GM12878 (cell line): ENCODE measurements around the gene TMC4. TPM values are rescaled to one million over a fixed set of nuclear protein-coding genes. Genes with fewer than 3 reads are reported as not detected.
A peak's percentile ranks its signal among the peaks of the same experiment; 100 is the strongest.

ENCODE experiments used
- ATAC-seq: fragments of 200-7000 bp; cut with Tn5 transposase; 3 replicates; pipeline ENCODE4 v1.9.1; 2020; ENCODE audit warnings: mild to moderate bottlenecking, moderate library complexity
- BruUV-seq: library from RNA; stranded (reverse); fragments of 400-500 nt; replicated peaks from 2 replicates; lab custom pipeline; 2021; lab: Mats Ljungman, UMichigan
- CTCF ChIA-PET: fragments of 300-600 bp; sonication (Branson Sonifier 250); formaldehyde crosslinking; extraction: SDS; loops from one replicate; lab custom pipeline; 2021; ENCODE audit warnings: inconsistent platforms; lab: Yijun Ruan, JAX
- POLR2A ChIA-PET: fragments of 350-600 bp; formaldehyde crosslinking; extraction: SDS; loops from one replicate; lab custom pipeline; 2021; ENCODE audit warnings: inconsistent platforms; lab: Charles Lee
- RAD21 ChIA-PET: fragments of 300-600 bp; sonication (Branson Sonifier 250); formaldehyde crosslinking; loops from one replicate; lab custom pipeline; 2023; ENCODE audit warnings: antibody characterized with exemption; ENCODE audit not compliant: unreplicated experiment; lab: Charles Lee
- SMC1A ChIA-PET: fragments of 300-600 bp; sonication (Branson Sonifier 250); formaldehyde crosslinking; loops from one replicate; lab custom pipeline; 2023; ENCODE audit not compliant: unreplicated experiment, uncharacterized antibody; lab: Charles Lee
- DNase-seq: peaks from one replicate; pipeline ENCODE4 v3.0.0-alpha.2; 2011; ENCODE audit warnings: low read depth, low spot score
- FAIRE-seq: peaks from 3 replicates; lab custom pipeline; 2011; peaks lifted over from hg19 to GRCh38; lab: Jason Lieb, UNC
- H2AFZ ChIP-seq: 2 replicates; pipeline ENCODE4 v1.6.0; 2011; ENCODE audit warnings: low read depth, low read length, control low read depth; ENCODE audit not compliant: control insufficient read depth
- H3K27ac ChIP-seq: 2 replicates; pipeline ENCODE4 v1.5.1; 2011; ENCODE audit warnings: control low read depth; ENCODE audit not compliant: control insufficient read depth, insufficient read depth
- H3K27me3 ChIP-seq, 2 experiments: replicated peaks in 1 of 2; 2 replicates each; pipeline versions ENCODE4 v1.6.0 to v1.6.1; 2011; ENCODE audit warnings: low read length in 1 of 2; ENCODE audit not compliant: control insufficient read depth in 2 of 2, insufficient read depth in 2 of 2
- H3K36me3 ChIP-seq, 2 experiments: 2 replicates each; pipeline ENCODE4 v1.5.1; 2011; ENCODE audit warnings: low read length in 1 of 2; ENCODE audit not compliant: control insufficient read depth in 2 of 2, insufficient read depth in 2 of 2
- H3K4me1 ChIP-seq: 2 replicates; pipeline ENCODE4 v1.6.1; 2011; ENCODE audit warnings: mild to moderate bottlenecking, low read length, moderate library complexity, mixed read lengths; ENCODE audit not compliant: control insufficient read depth, insufficient read depth
- H3K4me2 ChIP-seq: 2 replicates; pipeline ENCODE4 v1.6.0; 2011; ENCODE audit warnings: control low read depth; ENCODE audit not compliant: control insufficient read depth, insufficient read depth
- H3K4me3 ChIP-seq: fragments of 200-600 bp; sonication (generic); 2 replicates; pipeline ENCODE4 v1.5.1; 2016
- H3K79me2 ChIP-seq: 2 replicates; pipeline ENCODE4 v1.6.0; 2011; ENCODE audit warnings: low read length; ENCODE audit not compliant: control insufficient read depth, insufficient read depth
- H3K9ac ChIP-seq: 2 replicates; pipeline ENCODE4 v1.8.0; 2011; ENCODE audit warnings: low read length, control low read depth, mixed read lengths; ENCODE audit not compliant: control insufficient read depth, insufficient read depth
- H3K9me3 ChIP-seq: replicated peaks from 3 replicates; pipeline ENCODE4 v1.5.1; 2011; ENCODE audit warnings: mild to moderate bottlenecking, low read length; ENCODE audit not compliant: control insufficient read depth, insufficient read depth
- H4K20me1 ChIP-seq: 2 replicates; pipeline ENCODE4 v1.6.0; 2011; ENCODE audit not compliant: control insufficient read depth, insufficient read depth
- BHLHE40 ChIP-seq, 2 experiments: fragments of 450-650 bp in 1 of 2; IDR thresholded peaks; 2 replicates each; pipeline ENCODE4 v1.6.1; 2011 to 2017; ENCODE audit warnings: low read depth in 2 of 2, borderline replicate concordance in 1 of 2, improper control_type of control experiment in 1 of 2, low read length in 1 of 2, mild to moderate bottlenecking in 1 of 2
- BRCA1 ChIP-seq: IDR thresholded peaks from 2 replicates; pipeline ENCODE4 v1.6.1; 2011; ENCODE audit warnings: low read depth, low read length, improper control_type of control experiment
- ESRRA ChIP-seq: IDR thresholded peaks from 2 replicates; pipeline ENCODE4 v1.6.1; 2012; ENCODE audit warnings: mild to moderate bottlenecking, low read length, improper control_type of control experiment
- MEF2A ChIP-seq: IDR thresholded peaks from 2 replicates; pipeline ENCODE4 v1.6.1; 2011; ENCODE audit warnings: low read depth, mild to moderate bottlenecking, low read length, moderate library complexity; ENCODE audit not compliant: insufficient read depth
- MTA2 ChIP-seq: fragments of 450-650 bp; IDR thresholded peaks from 2 replicates; pipeline ENCODE4 v1.6.1; 2016; ENCODE audit warnings: low read depth, mild to moderate bottlenecking, moderate library complexity
- MYC ChIP-seq: IDR thresholded peaks from 2 replicates; pipeline ENCODE4 v1.6.1; 2011; ENCODE audit warnings: mild to moderate bottlenecking, low read length, moderate library complexity, inconsistent platforms; ENCODE audit not compliant: insufficient read depth, insufficient replicate concordance, insufficient read length, severe bottlenecking
- NBN ChIP-seq: fragments of 450-650 bp; IDR thresholded peaks from 2 replicates; pipeline ENCODE4 v1.6.1; 2016
- NFIC ChIP-seq: IDR thresholded peaks from 2 replicates; pipeline ENCODE4 v1.6.1; 2012; ENCODE audit warnings: low read depth, mild to moderate bottlenecking, inconsistent platforms, low read length, moderate library complexity
- NR2C2 ChIP-seq: IDR thresholded peaks from 2 replicates; pipeline ENCODE4 v1.6.1; 2011; ENCODE audit warnings: borderline replicate concordance, low read depth; ENCODE audit not compliant: control insufficient read depth, insufficient read length
- SMAD5 ChIP-seq: IDR thresholded peaks from 2 replicates; pipeline ENCODE4 v1.6.1; 2016; ENCODE audit warnings: antibody characterized with exemption, low read depth
- SP1 ChIP-seq: IDR thresholded peaks from one replicate; pipeline ENCODE4 v1.6.1; 2011; ENCODE audit warnings: low read depth, low read length
- TBL1XR1 ChIP-seq: IDR thresholded peaks from 2 replicates; pipeline ENCODE4 v1.6.1; 2012; ENCODE audit warnings: low read depth, low read length, improper control_type of control experiment
- ZNF217 ChIP-seq: fragments of 450-650 bp; IDR thresholded peaks from 2 replicates; pipeline ENCODE4 v1.6.1; 2017; ENCODE audit warnings: antibody characterized with exemption, mild to moderate bottlenecking
- ZNF384 ChIP-seq: IDR thresholded peaks from 2 replicates; pipeline ENCODE4 v1.6.1; 2012; ENCODE audit warnings: low read depth, mild to moderate bottlenecking, low read length, improper control_type of control experiment, borderline replicate concordance
- ZNF622 ChIP-seq: fragments of 450-650 bp; IDR thresholded peaks from 2 replicates; pipeline ENCODE4 v1.6.1; 2017; ENCODE audit warnings: mild to moderate bottlenecking, inconsistent platforms
- ZSCAN29 ChIP-seq: fragments of 450-650 bp; IDR thresholded peaks from 2 replicates; pipeline ENCODE4 v1.6.1; 2017; ENCODE audit warnings: mild to moderate bottlenecking, moderate library complexity
- WGBS: methylation state at CpG from one replicate; pipeline ENCODE4 v1.1.6; 2016; ENCODE audit warnings: low lambda C conversion rate; ENCODE audit not compliant: insufficient replicate concordance, insufficient coverage; ENCODE audit errors: missing lambda C conversion rate; 5-methylcytosine and 5-hydroxymethylcytosine counted together
- in situ Hi-C: fragments of 300-500 bp; cut with MboI; formaldehyde crosslinking; loops from 9 replicates; pipeline ENCODE4 v1.14.3; 2018; ENCODE audit warnings: mixed read lengths
- intact Hi-C: fragments of 100-400 bp; cut with micrococcal nuclease; formaldehyde crosslinking; loops from one replicate; pipeline ENCODE4 v1.14.2; 2022; ENCODE audit not compliant: unreplicated experiment
- polyA plus RNA-seq, 11 experiments: library from polyadenylated mRNA; depleted of rRNA in 4 of 11; unstranded in 6 of 11; stranded (reverse) in 5 of 11; fragments of >200 nt; fragmentation: Nextera tagmentation in 4 of 11; fragmentation: Illumina TruSeq in 1 of 11; extraction: Ambion mirVana in 4 of 11; extraction: Trizol in 1 of 11; gene quantifications; 1 replicate in 1 of 11; 2 replicates in 10 of 11; pipeline versions ENCODE4 v1.2.1 to v1.2.3, GENCODE V29; 2011 to 2016; ENCODE audit warnings: inconsistent platforms in 2 of 11, missing spikeins in 2 of 11, low read depth in 1 of 11
- total RNA-seq, 4 experiments: library from RNA; depleted of rRNA in 3 of 4; stranded (reverse); fragments of >200 nt in 3 of 4; fragmentation: Illumina TruSeq in 1 of 4; extraction: Trizol in 1 of 4; gene quantifications; 2 replicates each; pipeline versions ENCODE4 v1.2.1 to v1.2.3, GENCODE V29; 2013 to 2021
- TF ChIP-seq, protein P1 (sequence below): IDR thresholded peaks from 2 replicates; pipeline ENCODE4 v1.6.1; 2012; ENCODE audit warnings: low read depth, low read length, improper control_type of control experiment
- TF ChIP-seq, protein P2 (sequence below): fragments of 450-650 bp; IDR thresholded peaks from 2 replicates; pipeline ENCODE4 v1.6.1; 2017; ENCODE audit warnings: mild to moderate bottlenecking
- TF ChIP-seq, protein P3 (sequence below): fragments of 450-650 bp; conservative IDR thresholded peaks from 2 replicates; pipeline ENCODE4 v1.6.1; 2017; ENCODE audit warnings: mild to moderate bottlenecking, moderate library complexity

The TMC4 gene
- total and polyA plus RNA-seq, 10 of the 15 experiments (the other 5 are each of a cell fraction or from before 2014, with no cell fraction given), result 0.33 to 0.83 (median 0.74) TPM; not detected in 7

DNA sequence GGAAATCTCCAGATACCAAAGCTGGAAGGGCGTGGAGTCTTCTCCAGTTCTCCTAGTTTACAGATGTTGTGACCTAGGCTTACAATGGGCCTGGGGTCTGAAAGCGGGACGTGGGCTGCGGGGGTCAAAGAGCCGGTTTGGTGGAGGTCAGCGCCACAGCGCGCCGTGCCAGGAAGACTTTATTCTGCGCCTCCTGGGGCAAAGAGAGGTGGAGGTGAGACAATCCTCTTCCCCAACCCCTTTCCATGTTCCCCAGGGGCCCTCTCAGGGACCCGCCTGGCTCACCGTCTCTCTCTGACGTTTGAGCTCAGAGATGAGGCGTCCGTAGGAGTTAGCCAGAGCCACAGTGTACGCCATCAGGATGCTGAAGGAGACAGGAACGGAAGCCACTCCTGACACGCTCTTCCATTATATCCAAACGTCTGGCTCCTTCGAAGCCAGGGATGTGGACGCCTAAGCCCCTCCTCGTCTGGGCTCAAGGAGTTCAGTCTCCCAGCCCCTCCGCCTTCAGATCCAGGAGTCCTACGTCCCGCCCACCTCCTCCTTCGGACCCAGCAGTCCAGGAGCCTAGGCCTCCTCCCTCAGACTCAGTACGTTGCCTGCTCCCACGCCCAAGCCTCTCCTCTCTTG, 12.7 kb downstream of the TMC4 start:
- WGBS, result 7% methylated on average over 28 of the region's 28 CpGs
- Histone ChIP-seq H4K20me1 (no peaks in the 10 kb centered on the region), H3K27me3 (no peaks in the 10 kb centered on the region), H2AFZ (peak overlapping the region; percentile 87), H3K79me2 (peaks cover 8% of the 10 kb centered on the region), H3K36me3 (peaks cover 5 to 7% of the 10 kb centered on the region in 2 experiments; a peak in 2 of 4 replicates), H3K9ac (peak overlapping the region; percentile 82), H3K4me1 (peaks cover 4% of the 10 kb centered on the region; the same call in 1 of the 2 replicates), H3K4me2 (peak overlapping the region; percentile 97), H3K9me3 (no peaks in the 10 kb centered on the region; the same call in 2 of the 3 replicates), H3K27ac (peak overlapping the region; percentile 75), H3K4me3 (peak overlapping the region; percentile 95)
- TSS peak; percentile 90 for BruUV-seq
- ChIA-PET RAD21 (interaction anchor here (0.8 to 2.1 kb wide), 3 partner anchors 23 to 29 kb away, joined by 3 to 14 read pairs (median 5); partner anchors contain the start of genes CNOT3 and MBOAT7), SMC1A (interaction anchor here (1.3 to 1.5 kb wide), 2 partner anchors 23 to 230 kb away, joined by 4 to 5 read pairs; no protein-coding TSS in a partner anchor), CTCF (interaction anchor here (1.2 to 2.1 kb wide), 4 partner anchors 8 to 72 kb away, joined by 3 to 15 read pairs (median 6); partner anchors contain the start of gene CNOT3), POLR2A (interaction anchor here (0.7 to 4.0 kb wide), 7 partner anchors 12 to 45 kb away, joined by 4 to 30 read pairs (median 8); partner anchors contain the start of genes CNOT3, MBOAT7, PRPF31 and TFPT)
- FAIRE-seq (peak; percentile 7), ATAC-seq (no peak), DNase-seq (no peak)
- in situ Hi-C loops, result no loop called here
- intact Hi-C loops, result no loop called here
- TF ChIP-seq MTA2, result no peak
- TF ChIP-seq SP1, result no peak
- TF ChIP-seq ZNF384, result no peak
- TF ChIP-seq MEF2A, result no peak
- TF ChIP-seq BHLHE40 (IDR thresholded peaks at IDR 0.05; ENCODE audit: borderline replicate concordance in 1 of 2, low read depth in 2 of 2, low read length in 1 of 2), result no peak
- TF ChIP-seq NBN, result no peak
- TF ChIP-seq ESRRA, result no peak
- TF ChIP-seq SMAD5, result 0 out of 2 replicates have a peak, but pooled peaks have one; percentile 17
- no peak for TF ChIP-seq BRCA1
- TF ChIP-seq, protein P1, sequence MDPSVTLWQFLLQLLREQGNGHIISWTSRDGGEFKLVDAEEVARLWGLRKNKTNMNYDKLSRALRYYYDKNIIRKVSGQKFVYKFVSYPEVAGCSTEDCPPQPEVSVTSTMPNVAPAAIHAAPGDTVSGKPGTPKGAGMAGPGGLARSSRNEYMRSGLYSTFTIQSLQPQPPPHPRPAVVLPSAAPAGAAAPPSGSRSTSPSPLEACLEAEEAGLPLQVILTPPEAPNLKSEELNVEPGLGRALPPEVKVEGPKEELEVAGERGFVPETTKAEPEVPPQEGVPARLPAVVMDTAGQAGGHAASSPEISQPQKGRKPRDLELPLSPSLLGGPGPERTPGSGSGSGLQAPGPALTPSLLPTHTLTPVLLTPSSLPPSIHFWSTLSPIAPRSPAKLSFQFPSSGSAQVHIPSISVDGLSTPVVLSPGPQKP, result no peak
- TF ChIP-seq ZNF622, result no peak
- TF ChIP-seq, protein P2, sequence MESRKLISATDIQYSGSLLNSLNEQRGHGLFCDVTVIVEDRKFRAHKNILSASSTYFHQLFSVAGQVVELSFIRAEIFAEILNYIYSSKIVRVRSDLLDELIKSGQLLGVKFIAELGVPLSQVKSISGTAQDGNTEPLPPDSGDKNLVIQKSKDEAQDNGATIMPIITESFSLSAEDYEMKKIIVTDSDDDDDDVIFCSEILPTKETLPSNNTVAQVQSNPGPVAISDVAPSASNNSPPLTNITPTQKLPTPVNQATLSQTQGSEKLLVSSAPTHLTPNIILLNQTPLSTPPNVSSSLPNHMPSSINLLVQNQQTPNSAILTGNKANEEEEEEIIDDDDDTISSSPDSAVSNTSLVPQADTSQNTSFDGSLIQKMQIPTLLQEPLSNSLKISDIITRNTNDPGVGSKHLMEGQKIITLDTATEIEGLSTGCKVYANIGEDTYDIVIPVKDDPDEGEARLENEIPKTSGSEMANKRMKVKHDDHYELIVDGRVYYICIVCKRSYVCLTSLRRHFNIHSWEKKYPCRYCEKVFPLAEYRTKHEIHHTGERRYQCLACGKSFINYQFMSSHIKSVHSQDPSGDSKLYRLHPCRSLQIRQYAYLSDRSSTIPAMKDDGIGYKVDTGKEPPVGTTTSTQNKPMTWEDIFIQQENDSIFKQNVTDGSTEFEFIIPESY, result no peak
- TF ChIP-seq ZSCAN29, result no peak
- no peak for TF ChIP-seq TBL1XR1
- no peak for TF ChIP-seq NFIC
- TF ChIP-seq ZNF217, result no peak
- TF ChIP-seq MYC, result no peak
- TF ChIP-seq, protein P3, sequence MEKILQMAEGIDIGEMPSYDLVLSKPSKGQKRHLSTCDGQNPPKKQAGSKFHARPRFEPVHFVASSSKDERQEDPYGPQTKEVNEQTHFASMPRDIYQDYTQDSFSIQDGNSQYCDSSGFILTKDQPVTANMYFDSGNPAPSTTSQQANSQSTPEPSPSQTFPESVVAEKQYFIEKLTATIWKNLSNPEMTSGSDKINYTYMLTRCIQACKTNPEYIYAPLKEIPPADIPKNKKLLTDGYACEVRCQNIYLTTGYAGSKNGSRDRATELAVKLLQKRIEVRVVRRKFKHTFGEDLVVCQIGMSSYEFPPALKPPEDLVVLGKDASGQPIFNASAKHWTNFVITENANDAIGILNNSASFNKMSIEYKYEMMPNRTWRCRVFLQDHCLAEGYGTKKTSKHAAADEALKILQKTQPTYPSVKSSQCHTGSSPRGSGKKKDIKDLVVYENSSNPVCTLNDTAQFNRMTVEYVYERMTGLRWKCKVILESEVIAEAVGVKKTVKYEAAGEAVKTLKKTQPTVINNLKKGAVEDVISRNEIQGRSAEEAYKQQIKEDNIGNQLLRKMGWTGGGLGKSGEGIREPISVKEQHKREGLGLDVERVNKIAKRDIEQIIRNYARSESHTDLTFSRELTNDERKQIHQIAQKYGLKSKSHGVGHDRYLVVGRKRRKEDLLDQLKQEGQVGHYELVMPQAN, result 0 out of 2 replicates have a peak, but pooled peaks have one; percentile 19
- TF ChIP-seq NR2C2, result no peak
